GM19468 (cell line): ENCODE data around the gene RXRA.

Experiments used
- ATAC-seq: cut with Tn5 transposase; IDR thresholded peaks from one replicate; pipeline ENCODE4 v1.9.1; 2021; ENCODE audit warnings: mild to moderate bottlenecking, moderate library complexity, moderate number of reproducible peaks; ENCODE audit not compliant: unreplicated experiment; ENCODE audit errors: extremely low read depth

RXRA gene

GRCh38 chr9:134325813-134326723 lies at the start of gene RXRA:
TSS of gene RXRA (plus strand) at chr9:134326455. CDS start at chr9:134326632, 177 bp downstream.
- no peak for ATAC-seq

GRCh38 chr9:134278286-134278685 lies 48.0 kb upstream of the RXRA start:
- ATAC-seq, result no peak

GRCh38 chr9:134278974-134279640 lies 47.1 kb upstream of the RXRA start:
- ATAC-seq, result no peak

- ATAC-seq, result no peak
Observed at GRCh38 chr9:134282138-134282650, 44.1 kb upstream of the RXRA start.

- no peak for ATAC-seq
Observed at GRCh38 chr9:134283111-134283515, 43.1 kb upstream of the RXRA start.

GRCh38 chr9:134283692-134284265 lies 42.5 kb upstream of the RXRA start:
- ATAC-seq, result no peak

- no peak for ATAC-seq
Observed at GRCh38 chr9:134284273-134284672, 42.0 kb upstream of the RXRA start.

GRCh38 chr9:134284741-134285140 lies 41.5 kb upstream of the RXRA start:
- no peak for ATAC-seq

GRCh38 chr9:134285215-134285845 lies 40.9 kb upstream of the RXRA start:
- no peak for ATAC-seq

- no peak for ATAC-seq
Observed at GRCh38 chr9:134286471-134287245, 39.6 kb upstream of the RXRA start.

- no peak for ATAC-seq
Observed at GRCh38 chr9:134287591-134288491, 38.4 kb upstream of the RXRA start.

GRCh38 chr9:134288746-134289145 lies 37.5 kb upstream of the RXRA start:
- ATAC-seq, result no peak

GRCh38 chr9:134289241-134289875 lies 36.9 kb upstream of the RXRA start:
- no peak for ATAC-seq

- no peak for ATAC-seq
Observed at GRCh38 chr9:134290603-134291451, 35.4 kb upstream of the RXRA start.

- no peak for ATAC-seq
Observed at GRCh38 chr9:134291452-134291881, 34.8 kb upstream of the RXRA start.

GRCh38 chr9:134291961-134292871 lies 34.0 kb upstream of the RXRA start:
- ATAC-seq, result no peak
